SU-DHL-6 (cell line): ENCODE data around the gene C20orf96.

Experiments
- H2AFZ ChIP-seq: fragments of 200-600 bp; sonication (generic); 2 replicates; pipeline ENCODE4 v1.6.1; 2014; ENCODE audit warnings: low read depth, mild to moderate bottlenecking, moderate library complexity, mixed read lengths, antibody characterized with exemption, low read length; ENCODE audit not compliant: severe bottlenecking
- H3F3A ChIP-seq: fragments of 200-600 bp; shearing (Covaris generic); 2 replicates; pipeline ENCODE4 v1.6.0; 2016; ENCODE audit warnings: antibody characterized with exemption, mild to moderate bottlenecking; ENCODE audit not compliant: insufficient read depth
- H3K27ac ChIP-seq: fragments of 200-600 bp; sonication (generic); 2 replicates; pipeline ENCODE4 v1.5.1; 2016; ENCODE audit warnings: low read depth, mild to moderate bottlenecking, low read length, moderate library complexity, mixed read lengths
- H3K27me3 ChIP-seq: fragments of 200-600 bp; sonication (generic), shearing (Covaris generic); 2 replicates; pipeline ENCODE4 v1.6.0; 2014; ENCODE audit warnings: mild to moderate bottlenecking, low read length
- H3K36me3 ChIP-seq: fragments of 200-600 bp; sonication (generic); 2 replicates; pipeline ENCODE4 v1.6.1; 2014; ENCODE audit warnings: mild to moderate bottlenecking, low read length, mixed read lengths
- H3K4me2 ChIP-seq: fragments of 300-600, 200-600 bp; shearing (Covaris generic), sonication (generic); 2 replicates; pipeline ENCODE4 v1.6.0; 2014; ENCODE audit warnings: low read length, low read depth, mild to moderate bottlenecking; ENCODE audit not compliant: poor library complexity, severe bottlenecking
- H3K4me3 ChIP-seq: fragments of 200-600 bp; sonication (generic); 2 replicates; pipeline ENCODE4 v1.5.1; 2014; ENCODE audit warnings: antibody characterized with exemption, low read length, mild to moderate bottlenecking, mixed read lengths; ENCODE audit not compliant: insufficient read depth, poor library complexity, severe bottlenecking
- H3K79me2 ChIP-seq: fragments of 200-600 bp; sonication (generic); 2 replicates; pipeline ENCODE4 v1.6.1; 2014; ENCODE audit warnings: mild to moderate bottlenecking, low read length, moderate library complexity; ENCODE audit not compliant: insufficient read depth
- H3K9ac ChIP-seq: fragments of 200-600 bp; sonication (generic); 2 replicates; pipeline ENCODE4 v1.7.0; 2014; ENCODE audit warnings: mild to moderate bottlenecking, low read length
- H3K9me2 ChIP-seq: fragments of 200-600 bp; sonication (generic); replicated peaks from 2 replicates; pipeline ENCODE4 v1.6.1; 2014; ENCODE audit warnings: low read length; ENCODE audit not compliant: insufficient read depth
- H3K9me3 ChIP-seq: fragments of 200-600 bp; sonication (generic); 2 replicates; pipeline ENCODE4 v1.6.1; 2014; ENCODE audit warnings: low read length, mixed read lengths; ENCODE audit not compliant: insufficient read depth
- H4K20me1 ChIP-seq: fragments of 200-600 bp; sonication (generic); 2 replicates; pipeline ENCODE4 v1.6.1; 2014; ENCODE audit warnings: low read depth, mild to moderate bottlenecking, antibody characterized with exemption, low read length, moderate library complexity, mixed read lengths
- EZH2phosphoT487 ChIP-seq: fragments of 200-600 bp; sonication (generic), shearing (Covaris generic); conservative IDR thresholded peaks from 2 replicates; pipeline ENCODE4 v1.6.1; 2018; ENCODE audit warnings: mild to moderate bottlenecking, antibody characterized with exemption, low read length, moderate library complexity, mixed read lengths
- TF ChIP-seq, protein P1 (sequence below): fragments of 200-600 bp; sonication (generic); IDR thresholded peaks from one replicate; pipeline ENCODE4 v1.5.1; 2017; ENCODE audit warnings: antibody characterized with exemption, mild to moderate bottlenecking, low read length, moderate library complexity; ENCODE audit not compliant: insufficient read depth, poor library complexity, severe bottlenecking

The C20orf96 gene

DNA sequence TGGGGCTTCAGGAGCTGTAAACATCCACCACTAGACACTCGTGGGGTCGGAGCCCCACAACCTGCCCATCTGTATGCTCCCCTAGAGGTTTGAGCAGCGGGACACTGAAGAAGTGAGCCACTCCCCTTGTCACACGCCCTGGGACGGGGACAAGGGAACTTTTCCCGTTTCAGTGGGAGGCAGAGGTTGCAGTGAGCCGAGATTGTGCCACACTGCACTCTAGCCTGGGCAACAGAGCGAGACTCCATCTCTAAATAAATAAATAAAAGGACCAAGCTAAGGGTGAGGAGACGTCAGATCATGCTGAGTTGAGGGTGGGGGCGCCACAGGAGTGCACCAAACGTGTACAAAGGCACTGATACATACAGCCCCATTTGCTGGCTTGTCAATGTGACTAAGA, 15.2 kb upstream of the C20orf96 start:
- Histone ChIP-seq H3K27me3 (no peaks in the 10 kb centered on the region), H3K36me3 (no peaks in the 10 kb centered on the region), H3K9me3 (no peaks in the 10 kb centered on the region), H3K4me3 (no peak overlapping the region), H3K27ac (no peak overlapping the region), H3K79me2 (no peaks in the 10 kb centered on the region), H2AFZ (no peak overlapping the region), H4K20me1 (no peaks in the 10 kb centered on the region), H3K9me2 (no peaks in the 10 kb centered on the region), H3K4me2 (no peak overlapping the region), H3K9ac (no peak overlapping the region), H3F3A (0 out of 2 replicates have a peak, but pooled peaks cover 7% of the 10 kb centered on the region)
- TF ChIP-seq, protein P1, sequence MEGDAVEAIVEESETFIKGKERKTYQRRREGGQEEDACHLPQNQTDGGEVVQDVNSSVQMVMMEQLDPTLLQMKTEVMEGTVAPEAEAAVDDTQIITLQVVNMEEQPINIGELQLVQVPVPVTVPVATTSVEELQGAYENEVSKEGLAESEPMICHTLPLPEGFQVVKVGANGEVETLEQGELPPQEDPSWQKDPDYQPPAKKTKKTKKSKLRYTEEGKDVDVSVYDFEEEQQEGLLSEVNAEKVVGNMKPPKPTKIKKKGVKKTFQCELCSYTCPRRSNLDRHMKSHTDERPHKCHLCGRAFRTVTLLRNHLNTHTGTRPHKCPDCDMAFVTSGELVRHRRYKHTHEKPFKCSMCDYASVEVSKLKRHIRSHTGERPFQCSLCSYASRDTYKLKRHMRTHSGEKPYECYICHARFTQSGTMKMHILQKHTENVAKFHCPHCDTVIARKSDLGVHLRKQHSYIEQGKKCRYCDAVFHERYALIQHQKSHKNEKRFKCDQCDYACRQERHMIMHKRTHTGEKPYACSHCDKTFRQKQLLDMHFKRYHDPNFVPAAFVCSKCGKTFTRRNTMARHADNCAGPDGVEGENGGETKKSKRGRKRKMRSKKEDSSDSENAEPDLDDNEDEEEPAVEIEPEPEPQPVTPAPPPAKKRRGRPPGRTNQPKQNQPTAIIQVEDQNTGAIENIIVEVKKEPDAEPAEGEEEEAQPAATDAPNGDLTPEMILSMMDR = no peak
- TF ChIP-seq EZH2phosphoT487 = no peak

DNA sequence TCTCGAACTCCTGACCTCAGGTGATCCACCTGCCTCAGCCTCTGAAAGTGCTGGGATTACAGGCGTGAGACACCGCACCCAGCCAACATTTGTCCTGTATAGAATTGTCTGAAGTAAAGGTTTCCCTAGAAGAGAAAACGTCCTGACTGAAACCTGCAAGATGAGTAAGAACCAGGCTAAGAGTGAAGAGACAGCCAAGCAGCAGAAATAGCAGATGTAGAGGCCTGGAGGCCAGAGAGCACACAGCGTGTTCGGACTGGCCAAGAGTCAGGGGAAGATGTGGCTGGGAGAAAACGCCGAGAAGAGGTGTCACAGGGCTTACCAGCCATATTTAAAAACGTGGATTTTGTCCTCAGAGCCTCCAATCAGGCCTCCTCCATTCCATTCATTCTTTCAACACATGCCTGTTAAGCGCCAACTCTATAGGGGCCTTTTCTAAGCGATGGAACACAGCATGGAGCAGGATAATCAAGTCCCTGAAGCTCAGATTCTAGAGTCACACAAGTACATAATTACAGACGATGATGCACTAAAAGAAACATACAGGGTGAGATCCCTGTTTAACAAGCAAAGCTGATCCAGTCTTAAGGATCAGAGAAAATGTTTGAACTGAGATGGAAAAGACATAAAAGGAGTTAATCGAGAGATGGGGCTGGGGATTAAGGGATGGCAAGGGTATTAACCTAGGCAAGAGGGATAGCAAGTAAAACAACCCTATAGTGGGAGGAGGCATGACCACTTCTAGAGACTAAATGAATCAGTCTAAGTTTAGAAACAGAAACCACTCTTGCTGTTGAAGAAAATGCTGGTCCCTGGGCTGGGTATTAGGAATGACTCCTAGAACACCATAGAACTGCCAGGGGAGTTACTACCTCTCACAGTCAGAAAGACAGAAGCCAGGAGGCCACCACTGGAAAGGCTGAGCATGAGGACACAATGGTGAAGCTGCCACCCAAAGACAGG, 11.6 kb upstream of the C20orf96 start:
- H3K27ac ChIP-seq = no peak overlapping the region
- H3K4me2 ChIP-seq = no peak overlapping the region
- H3K9ac ChIP-seq = no peak overlapping the region
- no peak overlapping the region for H3K4me3 ChIP-seq
- H4K20me1 ChIP-seq = no peaks in the 10 kb centered on the region; the same call in 1 of the 2 replicates
- H3F3A ChIP-seq = peaks cover 29% of the 10 kb centered on the region; the same call in 1 of the 2 replicates
- no peak overlapping the region for H2AFZ ChIP-seq
- H3K79me2 ChIP-seq = peaks cover 17% of the 10 kb centered on the region; the same call in 1 of the 2 replicates
- H3K9me3 ChIP-seq = no peaks in the 10 kb centered on the region
- H3K27me3 ChIP-seq = no peaks in the 10 kb centered on the region
- no peaks in the 10 kb centered on the region for H3K9me2 ChIP-seq
- no peaks in the 10 kb centered on the region for H3K36me3 ChIP-seq
- no peak for TF ChIP-seq EZH2phosphoT487

DNA sequence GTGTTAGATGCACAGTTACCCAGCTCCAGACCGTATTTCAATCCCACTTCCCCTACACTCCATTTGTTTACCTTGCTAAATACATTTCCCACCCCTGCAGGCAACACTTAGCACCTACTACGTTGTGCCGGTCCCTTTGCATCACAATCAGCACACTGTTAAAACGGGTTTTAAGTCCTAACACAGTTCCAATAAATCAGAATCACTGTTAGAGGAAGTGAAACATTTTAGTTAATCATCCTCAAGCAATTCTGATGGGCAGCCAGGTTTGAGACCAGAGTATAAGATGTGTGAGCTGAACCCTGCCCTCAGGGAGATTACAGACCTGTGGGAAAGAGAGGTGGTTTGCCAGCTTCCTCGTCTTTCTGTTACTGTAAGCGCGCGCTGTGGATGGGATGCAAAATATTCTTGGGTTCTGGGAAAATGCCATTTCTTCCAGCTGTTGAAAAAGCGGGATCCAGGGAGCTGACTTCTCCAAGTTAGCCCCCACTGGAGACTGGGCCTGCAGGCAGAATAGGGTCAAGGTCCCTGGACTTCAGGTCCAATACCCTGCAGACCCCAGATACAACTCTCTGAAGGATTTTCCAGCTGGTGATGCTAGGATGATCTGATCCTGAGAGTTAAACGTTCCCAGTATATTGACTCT, 9.9 kb upstream of the C20orf96 start:
- H3K36me3 ChIP-seq = no peaks in the 10 kb centered on the region
- no peaks in the 10 kb centered on the region; the same call in 1 of the 2 replicates for H4K20me1 ChIP-seq
- H3K9me2 ChIP-seq = no peaks in the 10 kb centered on the region
- H3K4me2 ChIP-seq = peak overlapping the region; percentile 92
- H3K79me2 ChIP-seq = peaks cover 17% of the 10 kb centered on the region; the same call in 1 of the 2 replicates
- H3K27me3 ChIP-seq = no peaks in the 10 kb centered on the region
- no peak overlapping the region for H3K4me3 ChIP-seq
- H3F3A ChIP-seq = peaks cover 29% of the 10 kb centered on the region; the same call in 1 of the 2 replicates
- H3K9ac ChIP-seq = no peak overlapping the region
- H2AFZ ChIP-seq = no peak overlapping the region
- no peak overlapping the region for H3K27ac ChIP-seq
- TF ChIP-seq, protein P1 = no peak
- no peak for TF ChIP-seq EZH2phosphoT487
- H3K9me3 ChIP-seq = no peaks in the 10 kb centered on the region
